H9 (cell line): Measurements from ENCODE around the gene AP4E1. TPM values are rescaled to one million over a fixed set of nuclear protein-coding genes. Genes with fewer than 3 reads are reported as not detected.

ENCODE experiments used
- DNase-seq: peaks from one replicate; pipeline ENCODE4 v3.0.0-alpha.2; 2017
- H2AFZ ChIP-seq: one replicate; pipeline ENCODE4 v1.6.1; 2013; ENCODE audit warnings: mild to moderate bottlenecking, low read length, control low read depth, moderate library complexity
- H2AK5ac ChIP-seq: 2 replicates; pipeline ENCODE4 v1.6.1; 2013; ENCODE audit warnings: low read length, control low read depth, mixed read lengths; ENCODE audit not compliant: insufficient read length
- H2BK120ac ChIP-seq: one replicate; pipeline ENCODE4 v1.6.1; 2013; ENCODE audit warnings: low read depth, mild to moderate bottlenecking, low read length, control low read depth, inconsistent platforms; ENCODE audit not compliant: poor library complexity, severe bottlenecking
- H2BK12ac ChIP-seq: 2 replicates; pipeline ENCODE4 v1.6.1; 2013; ENCODE audit warnings: low read length, control low read depth, mixed read lengths, low read depth; ENCODE audit not compliant: insufficient read length
- H2BK15ac ChIP-seq: 2 replicates; pipeline ENCODE4 v1.6.1; 2013; ENCODE audit warnings: low read depth, low read length, control low read depth
- H2BK20ac ChIP-seq: one replicate; pipeline ENCODE4 v1.6.1; 2013; ENCODE audit warnings: low read depth, mild to moderate bottlenecking, low read length, control low read depth, inconsistent platforms; ENCODE audit not compliant: poor library complexity, severe bottlenecking
- H2BK5ac ChIP-seq: 2 replicates; pipeline ENCODE4 v1.6.1; 2013; ENCODE audit warnings: low read length, control low read depth, mixed read lengths; ENCODE audit not compliant: insufficient read length
- H3K14ac ChIP-seq: 2 replicates; pipeline ENCODE4 v1.6.1; 2013; ENCODE audit warnings: low read length, control low read depth; ENCODE audit not compliant: insufficient read depth
- H3K18ac ChIP-seq: 2 replicates; pipeline ENCODE4 v1.6.1; 2013; ENCODE audit warnings: low read depth, mild to moderate bottlenecking, mixed read lengths, low read length, control low read depth; ENCODE audit not compliant: insufficient read length
- H3K23ac ChIP-seq: 2 replicates; pipeline ENCODE4 v1.6.1; 2013; ENCODE audit warnings: low read length, control low read depth, mixed read lengths, low read depth; ENCODE audit not compliant: insufficient read length
- H3K23me2 ChIP-seq: 2 replicates; pipeline ENCODE4 v1.6.1; 2013; ENCODE audit warnings: low read depth, mild to moderate bottlenecking, mixed read lengths, low read length, control low read depth; ENCODE audit not compliant: insufficient read length, poor library complexity, severe bottlenecking
- H3K27ac ChIP-seq: 2 replicates; pipeline ENCODE4 v1.5.1; 2013; ENCODE audit warnings: low read length, control low read depth, mixed read lengths, low read depth; ENCODE audit not compliant: insufficient read length
- H3K27me3 ChIP-seq: 2 replicates; pipeline ENCODE4 v1.6.1; 2013; ENCODE audit warnings: low read length, control low read depth, inconsistent platforms; ENCODE audit not compliant: insufficient read depth
- H3K4ac ChIP-seq: 2 replicates; pipeline ENCODE4 v1.6.1; 2013; ENCODE audit warnings: low read depth, mild to moderate bottlenecking, control low read depth, inconsistent platforms, low read length, moderate library complexity
- H3K4me1 ChIP-seq: 2 replicates; pipeline ENCODE4 v1.6.1; 2013; ENCODE audit warnings: low read length, control low read depth, inconsistent platforms; ENCODE audit not compliant: insufficient read depth
- H3K4me2 ChIP-seq: 2 replicates; pipeline ENCODE4 v1.6.1; 2013; ENCODE audit warnings: low read length, control low read depth, mixed read lengths; ENCODE audit not compliant: insufficient read length, insufficient read depth
- H3K56ac ChIP-seq: 2 replicates; pipeline ENCODE4 v1.6.1; 2013; ENCODE audit warnings: low read depth, mild to moderate bottlenecking, mixed read lengths, low read length, control low read depth; ENCODE audit not compliant: insufficient read length
- H3K79me1 ChIP-seq: 2 replicates; pipeline ENCODE4 v1.6.1; 2013; ENCODE audit warnings: low read depth, mild to moderate bottlenecking, moderate library complexity, low read length, control low read depth, inconsistent platforms; ENCODE audit not compliant: insufficient read depth, poor library complexity, severe bottlenecking
- H3K79me2 ChIP-seq: 2 replicates; pipeline ENCODE4 v1.6.1; 2013; ENCODE audit warnings: low read length, control low read depth, inconsistent platforms; ENCODE audit not compliant: insufficient read depth
- H3K9ac ChIP-seq: 2 replicates; pipeline ENCODE4 v1.6.1; 2013; ENCODE audit warnings: low read length, control low read depth, mixed read lengths; ENCODE audit not compliant: insufficient read length; ENCODE audit errors: extremely low read depth
- H3K9me3 ChIP-seq: one replicate; pipeline ENCODE4 v1.6.1; 2013; ENCODE audit warnings: low read depth, low read length, inconsistent platforms; ENCODE audit not compliant: control insufficient read depth
- H3T11ph ChIP-seq: one replicate; pipeline ENCODE4 v1.6.1; 2013; ENCODE audit warnings: mild to moderate bottlenecking, low read length, control low read depth, inconsistent platforms
- H4K20me1 ChIP-seq: one replicate; pipeline ENCODE4 v1.6.1; 2013; ENCODE audit not compliant: control insufficient read depth, insufficient read length, insufficient read depth
- H4K5ac ChIP-seq: 2 replicates; pipeline ENCODE4 v1.6.1; 2013; ENCODE audit warnings: low read depth, mild to moderate bottlenecking, mixed read lengths, low read length, control low read depth; ENCODE audit not compliant: insufficient read length
- H4K8ac ChIP-seq: replicated peaks from 2 replicates; pipeline ENCODE4 v1.6.1; 2013; ENCODE audit warnings: low read length, control low read depth, mixed read lengths, low read depth; ENCODE audit not compliant: insufficient read length
- H4K91ac ChIP-seq: 2 replicates; pipeline ENCODE4 v1.6.1; 2013; ENCODE audit warnings: low read depth, mild to moderate bottlenecking, moderate library complexity, mixed read lengths, low read length, control low read depth; ENCODE audit not compliant: insufficient read length
- H3K27ac Mint-ChIP-seq, 3 experiments: 2 replicates in 2 of 3; 3 replicates in 1 of 3; pipeline ENCODE4 v1.8.0; 2020 to 2021; ENCODE audit warnings: mixed read lengths in 3 of 3, mild to moderate bottlenecking in 1 of 3, moderate library complexity in 1 of 3
- H3K27me3 Mint-ChIP-seq: 2 replicates; pipeline ENCODE4 v1.8.0; 2021; ENCODE audit warnings: low read depth, mild to moderate bottlenecking, moderate library complexity, mixed read lengths
- H3K36me3 Mint-ChIP-seq, 3 experiments: 2 replicates in 2 of 3; 3 replicates in 1 of 3; pipeline ENCODE4 v1.8.0; 2020 to 2021; ENCODE audit warnings: low read depth in 3 of 3, mixed read lengths in 3 of 3; ENCODE audit not compliant: insufficient read depth in 1 of 3
- H3K4me1 Mint-ChIP-seq, 2 experiments: 2 replicates each; pipeline ENCODE4 v1.8.0; 2020; ENCODE audit warnings: mixed read lengths in 2 of 2
- H3K4me3 Mint-ChIP-seq, 2 experiments: 2 replicates in 1 of 2; 3 replicates in 1 of 2; pipeline ENCODE4 v1.8.0; 2020 to 2021; ENCODE audit warnings: mild to moderate bottlenecking in 2 of 2, mixed read lengths in 2 of 2, moderate library complexity in 1 of 2
- H3K9me3 Mint-ChIP-seq, 2 experiments: 2 replicates in 1 of 2; 3 replicates in 1 of 2; pipeline ENCODE4 v1.8.0; 2020; ENCODE audit warnings: mild to moderate bottlenecking in 2 of 2, mixed read lengths in 2 of 2, moderate library complexity in 1 of 2
- WGBS: extraction: QIAGEN DNeasy Blood & Tissue Kit; methylation state at CpG from one replicate; pipeline ENCODE4 v1.1.7; 2013; ENCODE audit warnings: missing lambda C conversion rate, low lambda C conversion rate, mixed read lengths; ENCODE audit not compliant: insufficient read length; ENCODE audit errors: extremely low coverage; 5-methylcytosine and 5-hydroxymethylcytosine counted together
- total RNA-seq: library from RNA; stranded (reverse); gene quantifications from 2 replicates; pipeline ENCODE4 v1.2.1, GENCODE V29; 2021
- TF ChIP-seq, protein P1 (sequence below): fragments of 200-600 bp; sonication (generic); conservative IDR thresholded peaks from 3 replicates; pipeline ENCODE4 v1.8.0; 2021; ENCODE audit warnings: antibody characterized with exemption, mild to moderate bottlenecking

The AP4E1 gene
- total RNA-seq, 1 experiment from 2014 or later: 13.8 TPM

DNA sequence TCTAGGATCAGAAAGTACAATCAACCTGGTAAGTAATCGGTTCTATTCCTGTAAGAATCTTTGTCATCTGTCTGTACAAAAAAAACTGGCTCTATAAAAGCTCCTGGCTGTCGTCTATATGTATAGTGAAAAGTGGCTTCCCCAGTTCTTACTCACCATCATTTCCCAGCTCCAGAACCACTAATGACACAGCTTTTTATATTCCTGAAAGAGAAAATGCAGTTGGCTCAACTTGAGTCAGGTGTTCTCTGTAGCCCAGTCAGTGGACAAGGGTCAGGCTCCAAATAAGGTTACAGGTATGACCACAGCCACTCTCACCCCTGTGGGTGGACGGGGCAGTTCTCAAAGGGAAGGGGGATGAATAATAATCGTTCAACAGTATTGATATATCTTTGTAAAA is 85.1 kb downstream of the AP4E1 start:
- no CpG with 5 or more reads among the region's 4 CpGs for WGBS
- no peak overlapping the region for H2BK12ac ChIP-seq
- no peak overlapping the region for H3K14ac ChIP-seq
- no peak overlapping the region for H3K27ac ChIP-seq
- no peak overlapping the region for H3K18ac ChIP-seq
- no peak overlapping the region for H2AK5ac ChIP-seq
- H3K4ac ChIP-seq: no peak overlapping the region
- no peaks in the 10 kb centered on the region for H3K79me1 ChIP-seq
- H3K56ac ChIP-seq: no peak overlapping the region
- peaks cover 2% of the 10 kb centered on the region; the same call in 1 of the 2 replicates for H3K4me1 ChIP-seq
- no peak overlapping the region for H3K23ac ChIP-seq
- no peak overlapping the region for H2BK120ac ChIP-seq
- no peak for DNase-seq
- H4K5ac ChIP-seq: no peak overlapping the region
- H3K4me2 ChIP-seq: no peak overlapping the region
- no peak overlapping the region for H3T11ph ChIP-seq
- no peaks in the 10 kb centered on the region for H3K27me3 ChIP-seq
- H3K79me2 ChIP-seq: no peaks in the 10 kb centered on the region
- Mint-ChIP-seq H3K27me3 (no peaks in the 10 kb centered on the region), H3K4me1 (peaks cover 5 to 6% of the 10 kb centered on the region in 2 experiments), H3K27ac (peak overlapping the region in 1 of 3 experiments; percentile 36; a peak in 1 of 7 replicates), H3K36me3 (peaks cover 0 to 2% (median 0%) of the 10 kb centered on the region in 3 experiments; a peak in 1 of 7 replicates), H3K4me3 (no peak overlapping the region), H3K9me3 (no peaks in the 10 kb centered on the region)
- H3K23me2 ChIP-seq: no peaks in the 10 kb centered on the region
- H3K9ac ChIP-seq: no peak overlapping the region
- H2BK15ac ChIP-seq: no peak overlapping the region
- H2BK20ac ChIP-seq: no peak overlapping the region
- H2AFZ ChIP-seq: no peak overlapping the region
- no peak overlapping the region for H2BK5ac ChIP-seq
- H4K91ac ChIP-seq: no peak overlapping the region
- no peak overlapping the region for H4K8ac ChIP-seq
- H4K20me1 ChIP-seq: no peaks in the 10 kb centered on the region
- TF ChIP-seq, protein P1, sequence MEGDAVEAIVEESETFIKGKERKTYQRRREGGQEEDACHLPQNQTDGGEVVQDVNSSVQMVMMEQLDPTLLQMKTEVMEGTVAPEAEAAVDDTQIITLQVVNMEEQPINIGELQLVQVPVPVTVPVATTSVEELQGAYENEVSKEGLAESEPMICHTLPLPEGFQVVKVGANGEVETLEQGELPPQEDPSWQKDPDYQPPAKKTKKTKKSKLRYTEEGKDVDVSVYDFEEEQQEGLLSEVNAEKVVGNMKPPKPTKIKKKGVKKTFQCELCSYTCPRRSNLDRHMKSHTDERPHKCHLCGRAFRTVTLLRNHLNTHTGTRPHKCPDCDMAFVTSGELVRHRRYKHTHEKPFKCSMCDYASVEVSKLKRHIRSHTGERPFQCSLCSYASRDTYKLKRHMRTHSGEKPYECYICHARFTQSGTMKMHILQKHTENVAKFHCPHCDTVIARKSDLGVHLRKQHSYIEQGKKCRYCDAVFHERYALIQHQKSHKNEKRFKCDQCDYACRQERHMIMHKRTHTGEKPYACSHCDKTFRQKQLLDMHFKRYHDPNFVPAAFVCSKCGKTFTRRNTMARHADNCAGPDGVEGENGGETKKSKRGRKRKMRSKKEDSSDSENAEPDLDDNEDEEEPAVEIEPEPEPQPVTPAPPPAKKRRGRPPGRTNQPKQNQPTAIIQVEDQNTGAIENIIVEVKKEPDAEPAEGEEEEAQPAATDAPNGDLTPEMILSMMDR: no peak
- no peaks in the 10 kb centered on the region for H3K9me3 ChIP-seq
